Nucleus accumbens (tissue), 56 donors: ENCODE measurements around the gene ITGB2.
A peak's percentile ranks its signal among the peaks of the same experiment; 100 is the strongest.

ENCODE experiments used
- DNase-seq, 56 donors: peaks; one replicate each; lab custom pipeline; 2025; lab: John Stamatoyannopoulos, UW

ITGB2 gene

GRCh38 chr21:44838039-44838895, 82.4 kb downstream of the ITGB2 start:
- no peak for DNase-seq

- DNase-seq: no peak
These were observed 83.2 kb downstream of the ITGB2 start for GRCh38 chr21:44837537-44837936.

GRCh38 chr21:44836666-44837471, 83.8 kb downstream of the ITGB2 start:
- DNase-seq: peak in 1 of 56 donors; percentile 8

GRCh38 chr21:44836349-44836665, 84.4 kb downstream of the ITGB2 start:
- no peak for DNase-seq
